Measurements from ENCODE around the gene MYL5.
"Not testable (repeated sequence)": the region's sequence is repeated elsewhere in the genome, so short reads cannot be mapped to it uniquely, and the experiment has no call there.

MYL5 gene

GRCh38 chr4:660401-660800, 13.9 kb upstream of the MYL5 start:
- Mint-ChIP-seq H3K9me3 (no peaks in the 10 kb centered on the region), H3K27ac (no peak overlapping the region), H3K4me3 (no peak overlapping the region), H3K27me3 (no peaks in the 10 kb centered on the region), H3K4me1 (peaks cover 32% of the 10 kb centered on the region)
- ATAC-seq = no peak
- DNase-seq = no peak

DNA sequence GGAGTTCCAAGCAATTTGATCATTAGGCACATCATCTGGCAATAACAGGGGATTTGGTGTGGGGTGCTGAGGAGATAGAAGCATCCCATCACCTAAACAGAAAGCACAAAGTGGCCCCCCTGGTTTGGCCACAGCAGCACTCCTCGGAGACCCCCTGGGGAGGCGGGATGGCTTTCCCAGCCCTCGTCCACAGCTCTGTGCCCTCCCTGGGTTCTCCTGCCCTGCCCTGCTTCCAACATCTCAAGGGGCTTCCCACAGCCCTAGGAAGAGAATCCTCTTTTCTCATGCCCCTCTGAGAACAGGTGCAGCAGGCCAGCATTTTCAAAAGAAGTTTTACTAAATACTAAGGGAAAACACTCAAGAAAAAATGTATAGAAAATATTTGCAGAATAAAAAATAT, 13.1 kb upstream of the MYL5 start:
- no peak for ATAC-seq
- Mint-ChIP-seq H3K27me3 (no peaks in the 10 kb centered on the region), H3K4me1 (peaks cover 35% of the 10 kb centered on the region), H3K9me3 (no peaks in the 10 kb centered on the region), H3K27ac (no peak overlapping the region), H3K4me3 (no peak overlapping the region)
- no peak for DNase-seq

GRCh38 chr4:661881-662761, 12.2 kb upstream of the MYL5 start:
- Mint-ChIP-seq H3K27me3 (no peaks in the 10 kb centered on the region), H3K9me3 (no peaks in the 10 kb centered on the region), H3K27ac (peak overlapping the region in 1 of 2 donors; percentile 19), H3K4me3 (peak overlapping the region; percentile 91 to 93), H3K4me1 (peaks cover 35% of the 10 kb centered on the region)
- DNase-seq = no peak
- no peak for ATAC-seq

DNA sequence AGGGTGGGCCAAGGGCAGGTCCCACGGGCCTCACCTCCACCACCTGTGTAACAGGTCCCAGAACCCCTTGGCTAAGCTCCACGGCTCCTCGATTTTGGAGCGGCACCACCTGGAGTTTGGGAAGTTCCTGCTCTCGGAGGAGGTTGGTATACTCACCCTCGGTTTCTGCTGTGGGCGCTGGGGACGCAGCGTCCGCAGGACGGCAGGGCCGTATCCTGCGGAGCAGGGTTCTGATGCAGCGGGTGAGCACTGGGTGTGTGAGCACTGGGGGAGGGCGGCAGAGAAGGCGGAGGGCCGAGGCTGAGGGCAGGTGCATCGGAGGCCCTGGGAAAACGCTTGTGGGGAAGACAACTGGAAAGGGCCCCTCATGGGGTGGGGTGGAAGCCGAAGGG, 11.3 kb upstream of the MYL5 start:
- H3K27ac Mint-ChIP-seq = peak overlapping the region; percentile 85 to 97

GRCh38 chr4:663438-664428, 10.6 kb upstream of the MYL5 start:
- H3K4me3 Mint-ChIP-seq = peak overlapping the region; percentile 91 to 93
- H3K9me3 Mint-ChIP-seq = no peaks in the 10 kb centered on the region
- ATAC-seq (peak; percentile 83), DNase-seq (peak; percentile 71 to 82)
- peak overlapping the region; percentile 94 to 97 for H3K27ac Mint-ChIP-seq
- no peaks in the 10 kb centered on the region for H3K27me3 Mint-ChIP-seq
- peaks cover 35% of the 10 kb centered on the region for H3K4me1 Mint-ChIP-seq

More for the DNA sequence above, 11.3 kb upstream of the MYL5 start:
- peak overlapping the region; percentile 91 to 93 for H3K4me3 Mint-ChIP-seq
- H3K9me3 Mint-ChIP-seq = no peaks in the 10 kb centered on the region
- H3K27me3 Mint-ChIP-seq = no peaks in the 10 kb centered on the region
- ATAC-seq (peak; percentile 2), DNase-seq (no peak)
- peaks cover 35% of the 10 kb centered on the region for H3K4me1 Mint-ChIP-seq

GRCh38 chr4:664713-665231, 9.6 kb upstream of the MYL5 start:
- H3K9me3 Mint-ChIP-seq = no peaks in the 10 kb centered on the region
- ATAC-seq (no peak), DNase-seq (no peak)
- H3K27ac Mint-ChIP-seq = peak overlapping the region; percentile 94 to 96
- H3K4me1 Mint-ChIP-seq = peaks cover 35% of the 10 kb centered on the region
- no peaks in the 10 kb centered on the region for H3K27me3 Mint-ChIP-seq
- peak overlapping the region; percentile 86 to 91 for H3K4me3 Mint-ChIP-seq

GRCh38 chr4:665381-665750, 9.0 kb upstream of the MYL5 start:
- Mint-ChIP-seq H3K27me3 (no peaks in the 10 kb centered on the region), H3K27ac (peak overlapping the region in 1 of 2 donors; percentile 73), H3K4me3 (peak overlapping the region in 1 of 2 donors; percentile 91), H3K9me3 (no peaks in the 10 kb centered on the region), H3K4me1 (peaks cover 35% of the 10 kb centered on the region)
- ATAC-seq = no peak
- no peak for DNase-seq

DNA sequence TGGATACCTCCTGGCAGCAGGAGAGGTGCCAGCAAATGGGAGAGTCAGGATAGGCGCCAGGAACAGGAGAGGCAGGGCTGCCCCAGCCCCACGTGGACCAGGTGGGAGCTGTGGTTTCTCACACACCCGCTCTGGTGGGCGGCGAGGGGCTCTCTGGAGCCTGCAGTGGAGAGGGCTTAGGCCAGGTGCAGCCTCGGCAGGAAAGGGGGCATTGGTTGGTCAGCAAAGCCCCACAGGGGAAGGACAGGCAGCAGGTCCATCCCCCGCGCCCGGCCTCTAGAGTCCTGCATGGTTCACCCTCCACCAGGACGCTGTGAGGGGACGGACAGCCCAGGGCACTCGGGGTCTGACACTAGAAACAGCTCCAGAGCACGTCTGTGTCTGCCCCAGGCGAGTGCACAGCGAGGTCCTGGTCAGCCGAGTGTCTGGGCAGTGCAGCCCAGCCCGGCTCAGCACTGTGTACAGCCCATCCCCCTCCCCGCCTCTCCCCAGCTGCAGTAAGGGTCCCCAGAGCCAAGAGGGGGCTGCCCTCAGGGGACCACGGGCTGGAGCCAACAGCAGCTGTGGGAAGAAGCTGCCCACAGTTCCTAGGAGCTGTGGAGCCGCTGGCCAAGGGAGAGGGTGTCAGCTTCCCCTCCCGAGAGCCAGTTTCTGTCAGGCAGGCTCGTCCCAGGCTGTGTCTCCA, 8.4 kb upstream of the MYL5 start:
- H3K27ac Mint-ChIP-seq = no peak overlapping the region
- ATAC-seq (no peak), DNase-seq (no peak)
- H3K4me1 Mint-ChIP-seq = peaks cover 35% of the 10 kb centered on the region
- H3K27me3 Mint-ChIP-seq = no peaks in the 10 kb centered on the region
- no peak overlapping the region for H3K4me3 Mint-ChIP-seq
- H3K9me3 Mint-ChIP-seq = no peaks in the 10 kb centered on the region

DNA sequence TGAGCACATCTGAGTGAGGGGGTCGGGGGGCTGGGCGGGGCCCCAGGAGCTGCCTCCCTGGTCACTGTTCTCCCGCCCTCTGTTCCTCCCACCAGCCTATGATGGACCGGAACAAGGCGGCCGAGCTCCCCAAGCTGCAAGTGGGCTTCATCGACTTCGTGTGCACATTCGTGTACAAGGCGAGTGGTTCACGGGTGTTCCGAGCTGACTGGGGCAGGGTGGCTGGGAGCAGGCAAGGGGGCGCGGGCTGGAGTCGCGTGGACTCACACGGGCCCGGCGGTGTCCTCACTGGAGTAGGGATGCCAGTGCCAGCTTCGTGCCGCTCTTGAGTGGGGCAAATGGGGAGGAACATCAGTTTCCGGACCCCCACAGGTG, 7.9 kb upstream of the MYL5 start:
- DNase-seq (no peak), ATAC-seq (no peak)
- Mint-ChIP-seq H3K4me1 (peaks cover 35% of the 10 kb centered on the region), H3K27ac (no peak overlapping the region), H3K4me3 (no peak overlapping the region), H3K27me3 (no peaks in the 10 kb centered on the region), H3K9me3 (no peaks in the 10 kb centered on the region)

DNA sequence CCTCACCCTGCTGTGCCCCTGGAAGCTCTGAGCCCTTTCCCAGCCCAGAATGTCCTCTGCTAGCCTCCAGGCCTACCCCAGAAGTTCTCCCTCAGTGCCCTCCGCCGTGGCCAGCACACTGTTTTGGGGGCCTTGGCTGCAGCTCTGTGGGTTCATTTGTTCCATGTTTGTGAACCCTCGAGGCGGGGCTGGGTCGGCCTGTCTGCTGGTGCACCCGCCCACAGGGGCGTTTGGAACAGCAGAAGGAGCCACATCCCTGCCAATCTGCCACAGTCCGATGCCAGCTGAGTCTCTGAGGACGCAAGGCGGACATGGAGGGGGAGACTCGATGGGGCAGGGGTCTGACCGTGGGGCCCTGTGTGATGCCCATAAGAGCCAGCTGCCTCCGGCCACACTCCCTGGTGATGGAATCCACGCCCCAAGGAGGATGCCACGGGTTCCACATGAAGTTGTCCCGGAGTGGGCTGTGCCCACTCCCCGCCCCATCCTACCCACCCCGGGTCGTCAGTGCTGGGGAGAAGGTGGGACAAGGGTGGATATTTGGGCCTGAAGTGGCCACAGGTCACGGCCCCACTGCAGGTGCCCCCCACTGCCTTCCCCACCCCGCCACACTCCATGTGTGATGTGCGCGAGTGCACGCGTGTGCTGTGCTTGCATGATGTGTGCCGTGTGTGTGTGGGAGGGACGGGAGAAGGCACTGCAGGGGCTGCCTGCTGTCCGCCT, 7.4 kb upstream of the MYL5 start:
- H3K4me1 Mint-ChIP-seq = peaks cover 32% of the 10 kb centered on the region
- no peak overlapping the region for H3K4me3 Mint-ChIP-seq
- no peaks in the 10 kb centered on the region for H3K27me3 Mint-ChIP-seq
- ATAC-seq (no peak), DNase-seq (no peak)
- H3K9me3 Mint-ChIP-seq = no peaks in the 10 kb centered on the region
- no peak overlapping the region for H3K27ac Mint-ChIP-seq

DNA sequence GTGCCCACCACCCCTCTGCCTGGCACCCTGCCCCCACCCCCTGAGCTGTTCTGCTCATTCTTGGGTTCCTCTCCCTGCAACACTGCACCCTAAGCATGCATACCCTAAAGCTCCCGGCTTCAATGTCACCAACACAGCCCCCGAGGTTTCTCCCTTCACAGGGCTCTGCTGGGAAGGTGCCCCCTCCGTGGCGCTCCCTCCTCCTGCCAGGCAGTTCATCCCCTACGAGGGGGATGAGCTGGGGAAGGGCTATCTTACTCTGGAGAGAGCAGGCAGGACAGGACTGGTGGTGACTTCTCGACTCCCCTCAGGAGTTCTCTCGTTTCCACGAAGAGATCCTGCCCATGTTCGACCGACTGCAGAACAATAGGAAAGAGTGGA, 6.8 kb upstream of the MYL5 start:
- Mint-ChIP-seq H3K4me3 (no peak overlapping the region), H3K27ac (no peak overlapping the region), H3K27me3 (no peaks in the 10 kb centered on the region), H3K9me3 (no peaks in the 10 kb centered on the region), H3K4me1 (peaks cover 26% of the 10 kb centered on the region)
- ATAC-seq (no peak), DNase-seq (no peak)

DNA sequence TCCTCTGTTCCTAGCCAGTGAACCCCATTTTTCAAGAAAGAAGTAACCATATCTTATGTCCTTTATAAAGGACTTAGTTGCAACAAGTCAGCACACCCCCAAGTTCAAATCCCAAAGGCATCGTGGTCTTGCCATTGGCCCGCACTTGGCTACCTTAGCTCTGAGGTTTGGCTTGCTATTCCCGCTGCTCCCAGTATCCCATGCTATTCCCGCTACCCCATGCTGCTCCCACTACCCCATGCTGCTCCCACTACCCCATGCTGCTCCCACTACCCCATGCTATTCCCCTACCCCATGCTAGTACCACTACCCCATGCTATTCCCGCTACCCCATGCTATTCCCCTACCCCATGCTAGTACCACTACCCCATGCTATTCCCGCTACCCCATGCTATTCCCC, 6.1 kb upstream of the MYL5 start:
- H3K27me3 Mint-ChIP-seq, DNase-seq, H3K9me3 Mint-ChIP-seq, H3K27ac Mint-ChIP-seq, H3K4me3 Mint-ChIP-seq, ATAC-seq: not testable (repeated sequence)
- H3K4me1 Mint-ChIP-seq = peaks cover 25% of the 10 kb centered on the region

DNA sequence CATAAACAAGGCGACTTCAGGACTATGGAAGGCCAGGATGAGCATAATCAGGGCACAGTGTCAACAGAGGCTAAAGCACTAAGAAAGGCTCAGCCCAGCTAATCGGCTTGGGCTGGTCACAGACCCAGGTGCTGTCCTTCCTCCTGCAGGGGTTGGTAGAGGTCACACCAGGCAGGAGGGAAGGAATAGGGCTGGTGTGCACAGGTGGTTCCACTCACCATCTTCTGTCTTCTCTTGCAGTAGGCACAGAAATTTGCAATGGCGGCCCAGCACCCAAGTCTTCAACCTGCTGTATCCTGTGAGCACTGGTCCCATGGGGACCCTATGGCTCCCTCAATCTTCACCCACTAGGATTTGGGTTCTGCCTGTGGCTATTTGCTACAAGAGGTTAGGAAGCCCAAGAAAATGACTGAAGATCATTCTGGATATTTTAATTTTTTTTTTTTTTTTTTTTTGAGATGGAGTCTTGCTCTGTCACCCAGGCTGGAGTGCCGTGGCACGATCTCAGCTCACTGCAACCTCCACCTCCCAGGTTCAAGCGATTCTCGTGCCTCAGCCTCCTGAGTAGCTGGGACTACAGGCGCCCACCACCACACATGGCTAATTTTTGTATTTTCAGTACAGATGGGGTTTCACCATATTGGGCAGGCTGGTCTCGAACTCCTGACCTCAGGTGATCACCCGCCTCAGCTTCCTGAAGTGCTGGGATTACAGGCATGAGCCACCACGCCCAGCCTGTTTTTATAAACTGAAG, 4.4 kb upstream of the MYL5 start:
- not testable (repeated sequence) for H3K9me3 Mint-ChIP-seq, ATAC-seq, H3K4me3 Mint-ChIP-seq, H3K27me3 Mint-ChIP-seq, DNase-seq, H3K27ac Mint-ChIP-seq
- H3K4me1 Mint-ChIP-seq = peaks cover 16% of the 10 kb centered on the region

DNA sequence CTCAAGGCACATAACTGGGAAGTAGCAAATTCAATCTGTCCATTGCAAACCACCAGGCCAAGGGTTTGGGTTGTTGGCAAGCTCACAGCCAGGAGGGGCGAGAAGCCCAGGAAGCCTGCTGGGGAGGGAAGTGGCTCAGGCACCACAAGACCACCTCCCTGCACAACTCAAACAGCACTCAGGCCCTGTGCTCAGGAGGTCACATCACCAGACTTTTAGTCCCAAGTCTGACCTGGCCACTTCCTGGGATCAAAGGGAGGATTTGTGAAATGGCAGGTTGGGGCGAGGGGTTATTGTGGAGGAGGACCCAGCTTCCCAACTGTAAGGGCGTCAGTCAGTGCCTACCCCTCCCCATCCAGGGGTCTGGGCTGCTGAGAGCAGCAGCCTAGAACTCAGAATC, 2.6 kb upstream of the MYL5 start:
- ATAC-seq (no peak), DNase-seq (no peak)
- Mint-ChIP-seq H3K4me3 (no peak overlapping the region), H3K9me3 (no peaks in the 10 kb centered on the region), H3K27me3 (no peaks in the 10 kb centered on the region), H3K27ac (no peak overlapping the region), H3K4me1 (peaks cover 26% of the 10 kb centered on the region)
